Neutrophil (primary cell): Measurements from ENCODE around the gene HOXC10.

Source experiments
- H3K27ac ChIP-seq: fragments of 200-600 bp; sonication (generic); 2 replicates; pipeline ENCODE4 v1.5.1; 2016; ENCODE audit warnings: mild to moderate bottlenecking, moderate library complexity
- H3K27me3 ChIP-seq: fragments of 200-600 bp; sonication (generic); 2 replicates; pipeline ENCODE4 v1.6.0; 2016; ENCODE audit warnings: mild to moderate bottlenecking
- H3K36me3 ChIP-seq: fragments of 200-600 bp; sonication (generic); 2 replicates; pipeline ENCODE4 v1.5.1; 2017
- H3K4me1 ChIP-seq, 2 experiments: fragments of 200-600 bp in 1 of 2; sonication (generic) in 1 of 2; 1 replicate in 1 of 2; 2 replicates in 1 of 2; pipeline versions ENCODE4 v1.5.1 to v1.6.1; 2013 to 2016; ENCODE audit warnings: low read depth in 1 of 2, low read length in 1 of 2, mild to moderate bottlenecking in 1 of 2, moderate library complexity in 1 of 2; ENCODE audit not compliant: control insufficient read depth in 1 of 2, insufficient read depth in 1 of 2
- H3K4me3 ChIP-seq, 2 experiments: fragments of 200-600 bp in 1 of 2; sonication (generic) in 1 of 2; 1 replicate in 1 of 2; 2 replicates in 1 of 2; pipeline ENCODE4 v1.5.1; 2013 to 2016; ENCODE audit warnings: low read depth in 1 of 2, low read length in 1 of 2, mild to moderate bottlenecking in 1 of 2, moderate library complexity in 1 of 2
- H3K9me3 ChIP-seq: fragments of 200-600 bp; sonication (generic); 2 replicates; pipeline ENCODE4 v1.5.1; 2016
- CTCF ChIP-seq: fragments of 200-600 bp; sonication (generic); IDR thresholded peaks from 2 replicates; pipeline ENCODE4 v1.5.1; 2016; ENCODE audit warnings: antibody characterized with exemption

HOXC10 gene

GRCh38 chr12:53992377-53992889 is 7.5 kb downstream of the HOXC10 start:
- no peak overlapping the region for H3K4me3 ChIP-seq
- no peaks in the 10 kb centered on the region for H3K36me3 ChIP-seq
- no peaks in the 10 kb centered on the region for H3K9me3 ChIP-seq
- no peak overlapping the region for H3K27ac ChIP-seq
- H3K27me3 ChIP-seq, result peaks cover 100% of the 10 kb centered on the region
- peaks cover 15 to 19% of the 10 kb centered on the region in 2 experiments for H3K4me1 ChIP-seq
- no peak for TF ChIP-seq CTCF

- Histone ChIP-seq H3K36me3 (no peaks in the 10 kb centered on the region), H3K4me3 (no peak overlapping the region), H3K27ac (no peak overlapping the region), H3K9me3 (no peaks in the 10 kb centered on the region), H3K4me1 (peaks cover 15 to 19% of the 10 kb centered on the region in 2 experiments), H3K27me3 (peaks cover 100% of the 10 kb centered on the region)
- no peak for TF ChIP-seq CTCF
Observed at GRCh38 chr12:53993162-53994008, 8.4 kb downstream of the HOXC10 start.

- peaks cover 100% of the 10 kb centered on the region for H3K27me3 ChIP-seq
- no peak overlapping the region for H3K4me3 ChIP-seq
- TF ChIP-seq CTCF, result no peak
- H3K4me1 ChIP-seq, result peaks cover 15 to 19% of the 10 kb centered on the region in 2 experiments
- H3K9me3 ChIP-seq, result no peaks in the 10 kb centered on the region
- H3K36me3 ChIP-seq, result no peaks in the 10 kb centered on the region
- H3K27ac ChIP-seq, result no peak overlapping the region
Observed at GRCh38 chr12:53994009-53994263, 9.0 kb downstream of the HOXC10 start.

GRCh38 chr12:53994264-53995001 is 9.5 kb downstream of the HOXC10 start:
- Histone ChIP-seq H3K9me3 (no peaks in the 10 kb centered on the region), H3K4me3 (no peak overlapping the region), H3K27ac (no peak overlapping the region), H3K36me3 (no peaks in the 10 kb centered on the region), H3K27me3 (peaks cover 100% of the 10 kb centered on the region), H3K4me1 (peaks cover 15 to 19% of the 10 kb centered on the region in 2 experiments)
- no peak for TF ChIP-seq CTCF

GRCh38 chr12:53995002-53995377 is 10.0 kb downstream of the HOXC10 start:
- no peak for TF ChIP-seq CTCF
- peaks cover 15 to 24% of the 10 kb centered on the region in 2 experiments for H3K4me1 ChIP-seq
- peak overlapping the region in 1 of 2 experiments; percentile 53 for H3K4me3 ChIP-seq
- H3K27me3 ChIP-seq, result peaks cover 100% of the 10 kb centered on the region
- no peaks in the 10 kb centered on the region for H3K9me3 ChIP-seq
- no peak overlapping the region for H3K27ac ChIP-seq
- H3K36me3 ChIP-seq, result no peaks in the 10 kb centered on the region
